ENCODE measurements around the gene NTPCR.

NTPCR gene

DNA sequence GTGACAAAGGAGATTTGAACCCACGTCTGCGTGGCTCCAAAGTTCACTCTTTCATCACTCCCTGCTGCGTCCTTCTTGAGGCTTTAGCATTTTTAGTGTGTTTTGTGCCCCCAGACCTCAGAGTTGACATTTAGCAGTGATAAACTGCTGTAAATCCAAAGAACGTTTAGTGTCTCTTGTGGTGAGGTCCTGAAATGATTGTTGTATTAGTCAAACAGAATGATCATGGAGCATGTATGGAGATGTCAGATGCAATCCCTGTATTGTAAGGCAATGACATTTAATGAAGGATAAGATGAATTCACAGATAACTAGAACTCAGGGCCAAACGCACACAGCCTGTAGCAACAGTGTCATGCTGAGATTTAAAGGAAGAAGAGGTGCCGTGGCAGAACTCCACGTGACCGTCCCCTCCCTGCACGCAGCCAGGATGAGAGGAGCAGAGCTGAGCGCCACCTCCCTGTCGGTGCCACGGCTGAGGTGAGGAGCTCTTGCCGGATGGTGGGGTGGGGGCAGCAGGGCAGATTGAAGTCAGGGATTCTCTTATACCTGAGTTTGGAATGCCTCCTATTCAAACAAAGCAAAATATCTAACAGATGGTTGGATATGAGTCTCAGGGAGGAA is 30.1 kb downstream of the NTPCR start (continued):
- TF ChIP-seq, protein P1, sequence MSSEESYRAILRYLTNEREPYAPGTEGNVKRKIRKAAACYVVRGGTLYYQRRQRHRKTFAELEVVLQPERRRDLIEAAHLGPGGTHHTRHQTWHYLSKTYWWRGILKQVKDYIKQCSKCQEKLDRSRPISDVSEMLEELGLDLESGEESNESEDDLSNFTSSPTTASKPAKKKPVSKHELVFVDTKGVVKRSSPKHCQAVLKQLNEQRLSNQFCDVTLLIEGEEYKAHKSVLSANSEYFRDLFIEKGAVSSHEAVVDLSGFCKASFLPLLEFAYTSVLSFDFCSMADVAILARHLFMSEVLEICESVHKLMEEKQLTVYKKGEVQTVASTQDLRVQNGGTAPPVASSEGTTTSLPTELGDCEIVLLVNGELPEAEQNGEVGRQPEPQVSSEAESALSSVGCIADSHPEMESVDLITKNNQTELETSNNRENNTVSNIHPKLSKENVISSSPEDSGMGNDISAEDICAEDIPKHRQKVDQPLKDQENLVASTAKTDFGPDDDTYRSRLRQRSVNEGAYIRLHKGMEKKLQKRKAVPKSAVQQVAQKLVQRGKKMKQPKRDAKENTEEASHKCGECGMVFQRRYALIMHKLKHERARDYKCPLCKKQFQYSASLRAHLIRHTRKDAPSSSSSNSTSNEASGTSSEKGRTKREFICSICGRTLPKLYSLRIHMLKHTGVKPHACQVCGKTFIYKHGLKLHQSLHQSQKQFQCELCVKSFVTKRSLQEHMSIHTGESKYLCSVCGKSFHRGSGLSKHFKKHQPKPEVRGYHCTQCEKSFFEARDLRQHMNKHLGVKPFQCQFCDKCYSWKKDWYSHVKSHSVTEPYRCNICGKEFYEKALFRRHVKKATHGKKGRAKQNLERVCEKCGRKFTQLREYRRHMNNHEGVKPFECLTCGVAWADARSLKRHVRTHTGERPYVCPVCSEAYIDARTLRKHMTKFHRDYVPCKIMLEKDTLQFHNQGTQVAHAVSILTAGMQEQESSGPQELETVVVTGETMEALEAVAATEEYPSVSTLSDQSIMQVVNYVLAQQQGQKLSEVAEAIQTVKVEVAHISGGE (tag by site-specific recombination; conservative IDR thresholded peaks at IDR 0.05; ENCODE audit: low read depth), result no peak
- no peak for TF ChIP-seq SETDB1 (IDR thresholded peaks at IDR 0.05; ENCODE audit: insufficient read length, low read length)
- no peak for TF ChIP-seq GFI1B (tag by site-specific recombination; IDR thresholded peaks at IDR 0.05)
- TF ChIP-seq, protein P2, sequence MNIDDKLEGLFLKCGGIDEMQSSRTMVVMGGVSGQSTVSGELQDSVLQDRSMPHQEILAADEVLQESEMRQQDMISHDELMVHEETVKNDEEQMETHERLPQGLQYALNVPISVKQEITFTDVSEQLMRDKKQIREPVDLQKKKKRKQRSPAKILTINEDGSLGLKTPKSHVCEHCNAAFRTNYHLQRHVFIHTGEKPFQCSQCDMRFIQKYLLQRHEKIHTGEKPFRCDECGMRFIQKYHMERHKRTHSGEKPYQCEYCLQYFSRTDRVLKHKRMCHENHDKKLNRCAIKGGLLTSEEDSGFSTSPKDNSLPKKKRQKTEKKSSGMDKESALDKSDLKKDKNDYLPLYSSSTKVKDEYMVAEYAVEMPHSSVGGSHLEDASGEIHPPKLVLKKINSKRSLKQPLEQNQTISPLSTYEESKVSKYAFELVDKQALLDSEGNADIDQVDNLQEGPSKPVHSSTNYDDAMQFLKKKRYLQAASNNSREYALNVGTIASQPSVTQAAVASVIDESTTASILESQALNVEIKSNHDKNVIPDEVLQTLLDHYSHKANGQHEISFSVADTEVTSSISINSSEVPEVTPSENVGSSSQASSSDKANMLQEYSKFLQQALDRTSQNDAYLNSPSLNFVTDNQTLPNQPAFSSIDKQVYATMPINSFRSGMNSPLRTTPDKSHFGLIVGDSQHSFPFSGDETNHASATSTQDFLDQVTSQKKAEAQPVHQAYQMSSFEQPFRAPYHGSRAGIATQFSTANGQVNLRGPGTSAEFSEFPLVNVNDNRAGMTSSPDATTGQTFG (tag by site-specific recombination; IDR thresholded peaks at IDR 0.05; ENCODE audit: borderline replicate concordance), result no peak
- TF ChIP-seq KLF8 (tag by site-specific recombination; IDR thresholded peaks at IDR 0.05), result no peak
- no peak for TF ChIP-seq ZFP41 (tag by site-specific recombination; IDR thresholded peaks at IDR 0.05; ENCODE audit: borderline replicate concordance)
- TF ChIP-seq, protein P3, sequence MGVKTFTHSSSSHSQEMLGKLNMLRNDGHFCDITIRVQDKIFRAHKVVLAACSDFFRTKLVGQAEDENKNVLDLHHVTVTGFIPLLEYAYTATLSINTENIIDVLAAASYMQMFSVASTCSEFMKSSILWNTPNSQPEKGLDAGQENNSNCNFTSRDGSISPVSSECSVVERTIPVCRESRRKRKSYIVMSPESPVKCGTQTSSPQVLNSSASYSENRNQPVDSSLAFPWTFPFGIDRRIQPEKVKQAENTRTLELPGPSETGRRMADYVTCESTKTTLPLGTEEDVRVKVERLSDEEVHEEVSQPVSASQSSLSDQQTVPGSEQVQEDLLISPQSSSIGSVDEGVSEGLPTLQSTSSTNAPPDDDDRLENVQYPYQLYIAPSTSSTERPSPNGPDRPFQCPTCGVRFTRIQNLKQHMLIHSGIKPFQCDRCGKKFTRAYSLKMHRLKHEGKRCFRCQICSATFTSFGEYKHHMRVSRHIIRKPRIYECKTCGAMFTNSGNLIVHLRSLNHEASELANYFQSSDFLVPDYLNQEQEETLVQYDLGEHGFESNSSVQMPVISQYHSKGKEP (tag by site-specific recombination; IDR thresholded peaks at IDR 0.05), result no peak
- TF ChIP-seq SP7 (tag by site-specific recombination; IDR thresholded peaks at IDR 0.05), result no peak

DNA sequence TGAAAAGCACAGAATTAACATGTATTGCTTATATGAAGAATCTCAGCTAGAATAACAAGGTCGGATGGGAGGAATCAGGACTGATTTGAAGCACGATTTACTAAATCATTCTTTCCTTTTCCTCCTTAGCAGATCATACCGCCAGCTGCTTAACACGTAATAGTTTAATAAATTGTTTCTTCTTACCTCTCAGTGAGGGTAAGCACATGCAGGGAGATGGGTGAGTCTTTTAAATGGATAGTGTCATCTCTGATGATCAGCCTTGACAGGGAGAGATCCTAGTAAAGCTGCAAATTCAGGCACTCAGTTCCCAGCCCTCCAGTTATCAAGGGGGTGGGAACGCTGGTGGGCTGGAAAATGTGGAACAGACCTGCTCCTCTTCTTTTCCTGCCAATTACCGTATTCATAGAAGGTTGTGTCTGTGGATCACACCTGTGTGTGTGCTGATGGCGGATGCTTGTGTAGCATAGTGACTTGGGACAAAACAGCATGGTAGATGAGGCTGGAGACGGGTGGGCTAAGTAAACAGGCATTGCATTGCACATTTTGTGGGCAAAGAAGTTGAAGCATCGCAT is 30.7 kb downstream of the NTPCR start:
- H3K27ac ChIP-seq (ENCODE audit: extremely low read depth, low read depth, low read length), result no peak overlapping the region
- peaks cover 0 to 68% of the 10 kb centered on the region in 2 experiments; a peak in 2 of 3 replicates for H3K36me3 ChIP-seq (ENCODE audit: control insufficient read depth in 2 of 2, insufficient read depth in 1 of 2, low read length in 2 of 2)
- no peak overlapping the region for H3K4me3 ChIP-seq (ENCODE audit: low read depth, low read length)
- CTCF ChIA-PET, result no interaction called here
- no peaks in the 10 kb centered on the region for H3K9me3 ChIP-seq (ENCODE audit: control insufficient read depth, insufficient read depth, low read depth, low read length)
- POLR2A ChIA-PET, result no interaction called here
- H3K4me1 ChIP-seq (ENCODE audit: control insufficient read depth, insufficient read depth, low read length), result peaks cover 7% of the 10 kb centered on the region
- TF ChIP-seq ZBTB1 (tag by site-specific recombination; IDR thresholded peaks at IDR 0.05) (no peak), OVOL3 (tag by site-specific recombination; IDR thresholded peaks at IDR 0.05) (no peak), ZNF114 (tag by site-specific recombination; IDR thresholded peaks at IDR 0.05) (no peak), ZNF670 (tag by site-specific recombination; IDR thresholded peaks at IDR 0.05; ENCODE audit: low read depth) (no peak), ZNF23 (tag by site-specific recombination; IDR thresholded peaks at IDR 0.05; ENCODE audit: borderline replicate concordance) (no peak), ZNF416 (tag by site-specific recombination; IDR thresholded peaks at IDR 0.05) (no peak), ZNF785 (tag by site-specific recombination; IDR thresholded peaks at IDR 0.05) (no peak), ZNF211 (tag by site-specific recombination; IDR thresholded peaks at IDR 0.05; ENCODE audit: low read depth) (no peak), ZNF175 (tag by site-specific recombination; IDR thresholded peaks at IDR 0.05) (no peak), ZNF324 (tag by site-specific recombination; IDR thresholded peaks at IDR 0.05) (no peak), ZNF747 (tag by site-specific recombination; IDR thresholded peaks at IDR 0.05) (no peak), ZNF76 (tag by site-specific recombination; IDR thresholded peaks at IDR 0.05; ENCODE audit: borderline replicate concordance, low read depth) (no peak)
- TF ChIP-seq, protein P4, sequence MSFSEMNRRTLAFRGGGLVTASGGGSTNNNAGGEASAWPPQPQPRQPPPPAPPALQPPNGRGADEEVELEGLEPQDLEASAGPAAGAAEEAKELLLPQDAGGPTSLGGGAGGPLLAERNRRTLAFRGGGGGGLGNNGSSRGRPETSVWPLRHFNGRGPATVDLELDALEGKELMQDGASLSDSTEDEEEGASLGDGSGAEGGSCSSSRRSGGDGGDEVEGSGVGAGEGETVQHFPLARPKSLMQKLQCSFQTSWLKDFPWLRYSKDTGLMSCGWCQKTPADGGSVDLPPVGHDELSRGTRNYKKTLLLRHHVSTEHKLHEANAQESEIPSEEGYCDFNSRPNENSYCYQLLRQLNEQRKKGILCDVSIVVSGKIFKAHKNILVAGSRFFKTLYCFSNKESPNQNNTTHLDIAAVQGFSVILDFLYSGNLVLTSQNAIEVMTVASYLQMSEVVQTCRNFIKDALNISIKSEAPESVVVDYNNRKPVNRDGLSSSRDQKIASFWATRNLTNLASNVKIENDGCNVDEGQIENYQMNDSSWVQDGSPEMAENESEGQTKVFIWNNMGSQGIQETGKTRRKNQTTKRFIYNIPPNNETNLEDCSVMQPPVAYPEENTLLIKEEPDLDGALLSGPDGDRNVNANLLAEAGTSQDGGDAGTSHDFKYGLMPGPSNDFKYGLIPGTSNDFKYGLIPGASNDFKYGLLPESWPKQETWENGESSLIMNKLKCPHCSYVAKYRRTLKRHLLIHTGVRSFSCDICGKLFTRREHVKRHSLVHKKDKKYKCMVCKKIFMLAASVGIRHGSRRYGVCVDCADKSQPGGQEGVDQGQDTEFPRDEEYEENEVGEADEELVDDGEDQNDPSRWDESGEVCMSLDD (tag by site-specific recombination; IDR thresholded peaks at IDR 0.05), result no peak
- TF ChIP-seq, protein P5, sequence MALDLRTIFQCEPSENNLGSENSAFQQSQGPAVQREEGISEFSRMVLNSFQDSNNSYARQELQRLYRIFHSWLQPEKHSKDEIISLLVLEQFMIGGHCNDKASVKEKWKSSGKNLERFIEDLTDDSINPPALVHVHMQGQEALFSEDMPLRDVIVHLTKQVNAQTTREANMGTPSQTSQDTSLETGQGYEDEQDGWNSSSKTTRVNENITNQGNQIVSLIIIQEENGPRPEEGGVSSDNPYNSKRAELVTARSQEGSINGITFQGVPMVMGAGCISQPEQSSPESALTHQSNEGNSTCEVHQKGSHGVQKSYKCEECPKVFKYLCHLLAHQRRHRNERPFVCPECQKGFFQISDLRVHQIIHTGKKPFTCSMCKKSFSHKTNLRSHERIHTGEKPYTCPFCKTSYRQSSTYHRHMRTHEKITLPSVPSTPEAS (tag by site-specific recombination; IDR thresholded peaks at IDR 0.05), result no peak
- TF ChIP-seq, protein P6, sequence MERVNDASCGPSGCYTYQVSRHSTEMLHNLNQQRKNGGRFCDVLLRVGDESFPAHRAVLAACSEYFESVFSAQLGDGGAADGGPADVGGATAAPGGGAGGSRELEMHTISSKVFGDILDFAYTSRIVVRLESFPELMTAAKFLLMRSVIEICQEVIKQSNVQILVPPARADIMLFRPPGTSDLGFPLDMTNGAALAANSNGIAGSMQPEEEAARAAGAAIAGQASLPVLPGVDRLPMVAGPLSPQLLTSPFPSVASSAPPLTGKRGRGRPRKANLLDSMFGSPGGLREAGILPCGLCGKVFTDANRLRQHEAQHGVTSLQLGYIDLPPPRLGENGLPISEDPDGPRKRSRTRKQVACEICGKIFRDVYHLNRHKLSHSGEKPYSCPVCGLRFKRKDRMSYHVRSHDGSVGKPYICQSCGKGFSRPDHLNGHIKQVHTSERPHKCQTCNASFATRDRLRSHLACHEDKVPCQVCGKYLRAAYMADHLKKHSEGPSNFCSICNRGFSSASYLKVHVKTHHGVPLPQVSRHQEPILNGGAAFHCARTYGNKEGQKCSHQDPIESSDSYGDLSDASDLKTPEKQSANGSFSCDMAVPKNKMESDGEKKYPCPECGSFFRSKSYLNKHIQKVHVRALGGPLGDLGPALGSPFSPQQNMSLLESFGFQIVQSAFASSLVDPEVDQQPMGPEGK (tag by site-specific recombination; IDR thresholded peaks at IDR 0.05), result no peak

Measured in HEK293 (cell line).